SJSA1 (cell line): ENCODE data around the gene XDH. TPM values are rescaled to one million over a fixed set of nuclear protein-coding genes. Genes with fewer than 3 reads are reported as not detected.

Experiments used
- DNase-seq, 2 experiments: peaks; one replicate each; pipeline ENCODE4 v3.0.0-alpha.2; 2015 to 2020; ENCODE audit warnings: low spot score in 2 of 2, low read depth in 1 of 2
- H3K27ac ChIP-seq: fragments of 250-450 bp; sonication (Bioruptor Pico); 2 replicates; pipeline ENCODE4 v1.5.1; 2020; ENCODE audit warnings: mild to moderate bottlenecking, moderate library complexity
- H3K27me3 ChIP-seq: fragments of 250-450 bp; sonication (Bioruptor Pico); replicated peaks from 2 replicates; pipeline ENCODE4 v1.5.1; 2020; ENCODE audit warnings: mild to moderate bottlenecking, moderate library complexity
- H3K36me3 ChIP-seq: fragments of 250-450 bp; sonication (Bioruptor Pico); 2 replicates; pipeline ENCODE4 v1.5.1; 2020; ENCODE audit warnings: mild to moderate bottlenecking
- H3K4me1 ChIP-seq: fragments of 250-450 bp; sonication (Bioruptor Pico); replicated peaks from 2 replicates; pipeline ENCODE4 v1.6.1; 2021; ENCODE audit warnings: mild to moderate bottlenecking
- H3K4me3 ChIP-seq: fragments of 250-450 bp; sonication (Bioruptor Pico); 2 replicates; pipeline ENCODE4 v1.5.1; 2020; ENCODE audit warnings: mild to moderate bottlenecking
- H3K9me3 ChIP-seq: fragments of 250-450 bp; sonication (Bioruptor Pico); replicated peaks from 2 replicates; pipeline ENCODE4 v1.5.1; 2020; ENCODE audit warnings: mild to moderate bottlenecking
- total RNA-seq: library from RNA; depleted of rRNA; stranded (reverse); fragments of >200 nt; shearing (Covaris generic); gene quantifications from 2 replicates; pipeline ENCODE4 v1.2.3, GENCODE V29; 2014

Gene XDH
- total RNA-seq, 1 experiment from 2014 or later = 0.05 TPM

DNA sequence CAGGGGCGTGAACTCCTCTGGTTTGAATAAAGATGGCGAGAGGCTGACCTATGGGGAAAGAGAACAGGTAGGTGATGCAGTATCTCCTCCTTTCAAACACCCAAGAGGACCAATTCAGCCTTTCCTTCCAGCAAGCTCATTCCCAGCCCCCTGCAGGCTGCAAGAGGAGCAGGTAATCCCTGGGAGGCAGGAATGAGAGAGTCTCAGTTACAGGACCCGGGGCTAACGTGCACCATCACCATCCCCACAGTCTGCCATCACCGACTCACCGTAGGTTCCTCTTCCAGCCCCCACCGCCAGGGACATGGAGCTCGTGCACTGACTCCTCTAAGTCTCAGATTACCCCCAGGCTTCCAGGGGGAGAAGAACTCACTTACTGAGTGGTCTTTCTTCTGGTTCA lies 26.7 kb downstream of the XDH start:
- no peaks in the 10 kb centered on the region; the same call in 1 of the 2 replicates for H3K27me3 ChIP-seq
- H3K36me3 ChIP-seq = no peaks in the 10 kb centered on the region
- peaks cover 21% of the 10 kb centered on the region for H3K4me1 ChIP-seq
- no peaks in the 10 kb centered on the region for H3K9me3 ChIP-seq
- no peak for DNase-seq
- H3K27ac ChIP-seq = no peak overlapping the region
- H3K4me3 ChIP-seq = no peak overlapping the region

DNA sequence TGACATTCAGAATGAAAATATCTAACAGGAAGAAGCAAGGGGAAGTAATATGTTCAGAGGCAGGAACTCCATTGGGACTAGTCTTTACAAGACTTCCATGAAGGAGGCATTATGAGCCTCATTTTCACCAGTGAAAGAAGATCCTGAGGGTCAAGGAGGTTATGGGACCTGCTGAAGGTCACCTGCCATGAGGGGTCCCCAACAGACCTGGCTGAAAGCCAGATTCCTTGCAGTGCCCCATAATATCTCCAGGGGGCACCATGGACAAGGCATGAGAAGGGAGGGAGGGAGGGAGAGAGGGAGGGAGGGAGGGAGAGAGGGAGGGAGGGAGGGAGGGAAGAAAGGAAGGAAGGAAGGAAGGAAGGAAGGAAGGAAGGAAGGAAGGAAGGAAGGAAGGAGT lies 27.9 kb downstream of the XDH start:
- H3K4me3 ChIP-seq = no peak overlapping the region
- no peaks in the 10 kb centered on the region for H3K36me3 ChIP-seq
- DNase-seq = no peak
- no peaks in the 10 kb centered on the region for H3K9me3 ChIP-seq
- H3K27me3 ChIP-seq = no peaks in the 10 kb centered on the region; the same call in 1 of the 2 replicates
- H3K4me1 ChIP-seq = peaks cover 21% of the 10 kb centered on the region
- no peak overlapping the region for H3K27ac ChIP-seq

DNA sequence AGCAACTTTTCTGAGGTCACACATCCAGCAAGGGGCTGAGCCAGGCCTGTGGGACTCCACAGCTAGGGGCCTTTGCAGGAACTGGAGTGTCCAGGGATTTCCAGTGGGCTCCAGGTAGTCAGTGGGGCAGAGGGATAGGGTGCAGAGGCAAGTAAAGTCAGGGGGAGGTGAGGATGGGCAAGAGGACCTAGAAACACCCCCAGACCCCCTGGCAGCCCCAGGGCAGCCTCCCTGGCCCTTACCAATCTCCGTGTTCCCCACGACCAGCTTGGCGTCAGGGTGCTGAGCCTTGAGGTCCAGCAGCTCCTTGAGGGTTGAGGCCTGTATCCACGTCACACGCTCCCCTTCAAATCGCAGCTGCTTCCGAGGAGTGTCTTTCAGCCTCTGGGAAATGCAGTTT lies 28.4 kb downstream of the XDH start:
- peaks cover 21% of the 10 kb centered on the region for H3K4me1 ChIP-seq

DNA sequence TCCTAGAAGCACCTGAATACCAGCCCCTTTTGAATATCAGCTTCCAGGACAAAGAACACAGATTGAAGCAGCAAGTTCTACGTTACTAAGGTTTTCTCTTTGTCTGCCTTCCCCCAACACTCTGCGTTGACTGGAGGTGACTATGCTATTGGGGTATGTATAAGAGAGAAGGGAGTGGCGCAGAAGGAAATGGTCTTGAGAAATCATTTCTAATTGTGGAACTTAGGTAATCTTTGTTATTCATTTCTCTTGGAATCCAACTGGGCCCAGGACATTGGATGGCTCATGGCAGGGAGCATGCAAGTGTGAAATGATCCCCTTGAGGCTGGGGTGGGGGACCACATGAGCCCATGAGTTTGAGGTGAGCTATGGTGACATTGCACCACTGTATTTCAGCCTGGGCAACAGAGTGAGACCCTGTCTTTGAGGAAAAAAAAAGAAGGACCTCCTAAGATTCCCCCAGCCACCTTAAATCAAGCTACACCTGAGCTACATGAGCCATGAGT lies 29.7 kb downstream of the XDH start:
- no peak overlapping the region for H3K4me3 ChIP-seq
- DNase-seq = peak in 1 of 2 experiments; percentile 44

More for the DNA sequence above, 28.4 kb downstream of the XDH start:
- Histone ChIP-seq H3K36me3 (no peaks in the 10 kb centered on the region), H3K27ac (no peak overlapping the region), H3K27me3 (no peaks in the 10 kb centered on the region; the same call in 1 of the 2 replicates), H3K4me3 (no peak overlapping the region), H3K9me3 (no peaks in the 10 kb centered on the region)
- DNase-seq = no peak

GRCh38 chr2:31384351-31384750 lies 30.2 kb downstream of the XDH start:
- Histone ChIP-seq H3K4me3 (no peak overlapping the region), H3K27me3 (no peaks in the 10 kb centered on the region), H3K36me3 (no peaks in the 10 kb centered on the region), H3K9me3 (no peaks in the 10 kb centered on the region), H3K4me1 (peaks cover 21% of the 10 kb centered on the region), H3K27ac (peak overlapping the region; percentile 77)
- DNase-seq = peak in 1 of 2 experiments; percentile 50

More for the DNA sequence above, 29.7 kb downstream of the XDH start:
- Histone ChIP-seq H3K27me3 (no peaks in the 10 kb centered on the region), H3K27ac (peak overlapping the region; percentile 77), H3K9me3 (no peaks in the 10 kb centered on the region), H3K36me3 (no peaks in the 10 kb centered on the region), H3K4me1 (peaks cover 21% of the 10 kb centered on the region)

DNA sequence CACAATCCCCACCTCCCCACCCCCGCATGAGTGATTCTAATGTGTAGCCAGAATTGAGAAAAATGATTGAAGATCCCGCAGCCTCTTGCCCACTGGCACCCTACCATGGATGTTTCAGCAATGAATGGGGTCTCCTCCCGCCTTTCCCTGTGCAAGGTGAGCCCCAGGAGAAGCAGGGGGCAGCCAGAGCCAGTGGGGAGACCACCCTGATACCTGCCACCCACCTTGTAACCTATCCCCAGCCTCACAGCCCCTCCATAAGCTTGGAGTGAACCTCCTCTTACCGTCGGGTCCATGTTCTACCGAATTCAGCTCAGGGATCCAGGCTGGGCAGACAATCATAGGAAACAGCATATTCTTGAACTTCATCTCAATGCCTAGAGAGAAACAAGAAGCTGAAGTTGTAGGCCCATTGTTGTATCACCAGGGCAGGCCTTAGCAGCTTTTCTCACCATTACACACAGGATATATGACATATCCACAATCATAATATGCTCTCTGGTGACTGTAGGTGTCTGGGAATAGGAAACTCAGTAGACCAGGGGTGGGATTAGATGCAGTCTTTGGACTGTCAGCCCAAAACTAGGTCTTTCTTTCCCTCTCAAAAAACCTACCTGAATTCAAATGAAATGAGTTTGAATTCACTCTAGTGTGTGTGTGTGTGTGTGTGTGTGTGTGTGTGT lies 30.9 kb downstream of the XDH start:
- no peaks in the 10 kb centered on the region for H3K36me3 ChIP-seq
- DNase-seq = no peak
- H3K9me3 ChIP-seq = no peaks in the 10 kb centered on the region
- peak overlapping the region; percentile 77 for H3K27ac ChIP-seq
- H3K4me1 ChIP-seq = peaks cover 21% of the 10 kb centered on the region
- no peaks in the 10 kb centered on the region for H3K27me3 ChIP-seq
- no peak overlapping the region for H3K4me3 ChIP-seq

- Histone ChIP-seq H3K4me1 (peaks cover 21% of the 10 kb centered on the region), H3K9me3 (no peaks in the 10 kb centered on the region), H3K27ac (no peak overlapping the region), H3K4me3 (no peak overlapping the region), H3K27me3 (no peaks in the 10 kb centered on the region), H3K36me3 (no peaks in the 10 kb centered on the region)
- DNase-seq = no peak
Observed at GRCh38 chr2:31382452-31383120, 32.0 kb downstream of the XDH start.

DNA sequence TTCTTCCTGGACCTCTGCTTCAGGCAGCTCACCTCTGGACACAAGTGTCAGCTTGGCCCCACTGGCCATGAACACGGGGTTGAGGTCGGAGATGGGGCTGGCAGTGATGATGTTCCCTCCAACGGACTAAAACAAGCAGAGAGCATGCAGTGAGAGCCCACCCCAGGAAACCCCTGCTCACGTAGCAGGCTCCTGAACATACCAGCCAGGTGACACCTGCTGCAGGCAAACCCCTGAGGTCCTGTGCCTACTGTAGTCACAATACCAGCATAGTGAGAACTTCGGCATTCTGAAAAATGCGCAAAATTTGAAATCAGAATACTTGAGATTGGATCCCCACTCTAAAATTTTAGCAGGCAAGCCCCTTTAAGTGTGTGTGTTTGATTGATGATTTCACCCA lies 32.9 kb downstream of the XDH start:
- no peak for DNase-seq
- Histone ChIP-seq H3K27me3 (no peaks in the 10 kb centered on the region), H3K9me3 (no peaks in the 10 kb centered on the region), H3K27ac (no peak overlapping the region), H3K4me3 (no peak overlapping the region), H3K36me3 (no peaks in the 10 kb centered on the region), H3K4me1 (peaks cover 21% of the 10 kb centered on the region)

DNA sequence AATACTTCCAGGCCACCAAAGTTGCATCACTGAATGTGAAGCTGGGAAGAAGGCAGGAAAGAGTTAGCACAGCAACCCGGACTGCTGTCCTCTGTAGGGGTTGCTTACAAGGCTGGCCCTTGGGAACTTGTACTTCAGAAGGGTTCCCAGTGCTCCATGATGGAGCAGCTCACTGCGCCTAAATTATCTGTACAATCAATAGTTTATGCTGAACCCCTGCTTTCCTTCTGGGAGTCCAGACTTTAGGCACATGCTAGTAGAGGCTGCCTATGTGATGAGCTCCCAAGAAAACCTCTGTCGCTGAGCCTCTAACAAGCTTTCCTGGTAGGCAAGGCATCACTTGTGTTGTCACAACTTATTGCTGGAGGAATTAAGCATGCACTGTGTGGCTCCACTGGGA lies 34.3 kb downstream of the XDH start:
- H3K4me3 ChIP-seq = no peak overlapping the region
- no peak for DNase-seq

GRCh38 chr2:31379747-31380146 lies 34.8 kb downstream of the XDH start:
- no peaks in the 10 kb centered on the region for H3K9me3 ChIP-seq
- H3K36me3 ChIP-seq = no peaks in the 10 kb centered on the region
- H3K27me3 ChIP-seq = no peaks in the 10 kb centered on the region
- no peak for DNase-seq
- peaks cover 13% of the 10 kb centered on the region for H3K4me1 ChIP-seq
- no peak overlapping the region for H3K4me3 ChIP-seq
- no peak overlapping the region for H3K27ac ChIP-seq

More for the DNA sequence above, 34.3 kb downstream of the XDH start:
- Histone ChIP-seq H3K4me1 (peaks cover 18% of the 10 kb centered on the region), H3K27me3 (no peaks in the 10 kb centered on the region), H3K27ac (no peak overlapping the region), H3K9me3 (no peaks in the 10 kb centered on the region), H3K36me3 (no peaks in the 10 kb centered on the region)

DNA sequence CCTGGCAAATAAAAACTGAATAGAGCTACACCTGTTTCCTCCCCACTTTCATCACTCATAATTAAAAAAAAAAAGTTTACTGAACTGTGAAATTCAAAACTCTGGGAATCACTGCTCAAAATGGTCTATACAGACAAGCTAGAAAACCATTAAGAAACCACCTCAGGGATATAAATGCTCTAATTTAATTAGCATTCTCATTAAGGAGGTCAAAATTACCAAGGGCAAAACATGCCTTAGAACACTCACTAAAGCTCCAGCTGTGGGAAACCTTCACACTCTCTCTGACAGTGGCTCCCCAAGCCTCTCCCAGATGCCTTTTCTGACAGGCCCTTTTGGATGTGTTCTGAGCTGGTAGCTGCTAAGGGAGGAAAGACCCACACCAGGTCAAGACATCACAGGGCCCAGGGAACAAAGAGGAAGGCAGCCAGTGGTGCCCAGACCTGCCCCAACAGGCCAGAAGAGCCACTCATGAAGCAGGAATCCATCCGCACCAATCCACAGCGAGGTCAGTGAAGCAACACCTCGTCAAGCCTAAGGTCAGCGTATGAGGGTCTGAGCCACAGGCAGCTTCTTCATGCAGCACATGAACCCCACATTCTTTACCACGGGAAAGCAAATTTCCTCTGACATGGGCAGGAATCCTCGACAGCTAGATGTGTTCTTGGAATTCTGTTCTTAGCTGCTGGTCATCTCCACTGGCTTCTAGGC lies 35.6 kb downstream of the XDH start:
- no peaks in the 10 kb centered on the region for H3K27me3 ChIP-seq
- peaks cover 5% of the 10 kb centered on the region for H3K4me1 ChIP-seq
- DNase-seq = no peak
- no peak overlapping the region for H3K4me3 ChIP-seq
- no peaks in the 10 kb centered on the region for H3K36me3 ChIP-seq
- no peak overlapping the region for H3K27ac ChIP-seq
- no peaks in the 10 kb centered on the region for H3K9me3 ChIP-seq

- no peak for DNase-seq
- Histone ChIP-seq H3K27ac (no peak overlapping the region), H3K4me1 (no peaks in the 10 kb centered on the region), H3K36me3 (no peaks in the 10 kb centered on the region), H3K27me3 (no peaks in the 10 kb centered on the region), H3K4me3 (no peak overlapping the region), H3K9me3 (no peaks in the 10 kb centered on the region)
Observed at GRCh38 chr2:31378389-31378788, 36.2 kb downstream of the XDH start.

DNA sequence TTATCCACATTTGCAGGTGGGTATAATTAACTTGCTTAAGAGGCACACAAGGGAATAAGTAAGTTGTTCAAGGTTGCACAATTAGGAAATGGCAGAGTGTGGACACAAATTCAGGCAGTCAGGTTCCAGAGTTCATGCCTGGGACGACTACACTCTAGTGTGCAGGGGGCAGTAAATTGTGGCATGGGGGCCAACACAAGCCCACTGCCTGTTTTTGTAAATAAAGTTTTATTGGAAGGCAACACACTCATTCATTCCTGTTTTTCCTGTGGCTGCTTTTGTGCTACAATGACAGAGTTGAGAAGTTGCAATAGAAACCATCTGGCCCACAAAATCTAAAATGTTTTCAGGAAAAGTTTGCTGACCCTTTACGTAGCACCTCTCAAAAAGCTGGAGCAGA lies 41.4 kb downstream of the XDH start:
- Histone ChIP-seq H3K4me1 (no peaks in the 10 kb centered on the region), H3K27ac (no peak overlapping the region)
- no peak for DNase-seq

GRCh38 chr2:31372097-31372496 lies 42.4 kb downstream of the XDH start:
- H3K9me3 ChIP-seq = no peaks in the 10 kb centered on the region
- no peak overlapping the region for H3K4me3 ChIP-seq
- 0 out of 2 replicates have a peak, but pooled peaks cover 3% of the 10 kb centered on the region for H3K27me3 ChIP-seq
- no peaks in the 10 kb centered on the region for H3K4me1 ChIP-seq
- no peak for DNase-seq
- no peak overlapping the region for H3K27ac ChIP-seq
- H3K36me3 ChIP-seq = no peaks in the 10 kb centered on the region

More for the DNA sequence above, 41.4 kb downstream of the XDH start:
- Histone ChIP-seq H3K27me3 (0 out of 2 replicates have a peak, but pooled peaks cover 3% of the 10 kb centered on the region), H3K36me3 (no peaks in the 10 kb centered on the region), H3K4me3 (no peak overlapping the region), H3K9me3 (no peaks in the 10 kb centered on the region)
